Type B pancreatic cell (in vitro differentiated cells): ENCODE results near the gene HOMEZ. TPM values are rescaled to one million over a fixed set of nuclear protein-coding genes. Genes with fewer than 3 reads are reported as not detected.

Experiments used
- DNase-seq: peaks from one replicate; pipeline ENCODE4 v3.0.0; 2021; ENCODE audit warnings: mixed read lengths; ENCODE audit not compliant: unreplicated experiment; ENCODE audit errors: extremely low spot score
- H3K27ac Mint-ChIP-seq: 2 replicates; pipeline ENCODE4 v1.8.0; 2021; ENCODE audit warnings: mild to moderate bottlenecking, mixed read lengths
- H3K27me3 Mint-ChIP-seq: 2 replicates; pipeline ENCODE4 v1.8.0; 2021; ENCODE audit warnings: mixed read lengths
- H3K36me3 Mint-ChIP-seq: 2 replicates; pipeline ENCODE4 v1.8.0; 2021; ENCODE audit warnings: mixed read lengths
- H3K4me1 Mint-ChIP-seq: one replicate; pipeline ENCODE4 v1.8.0; 2021; ENCODE audit warnings: mixed read lengths; ENCODE audit not compliant: unreplicated experiment
- H3K4me3 Mint-ChIP-seq: 2 replicates; pipeline ENCODE4 v1.8.0; 2021; ENCODE audit warnings: mild to moderate bottlenecking, mixed read lengths
- H3K9me3 Mint-ChIP-seq: 2 replicates; pipeline ENCODE4 v1.8.0; 2021; ENCODE audit warnings: mixed read lengths
- CTCF ChIP-seq: fragments of 200-600 bp; sonication (generic); conservative IDR thresholded peaks from 2 replicates; pipeline ENCODE4 v1.5.0; 2021; ENCODE audit warnings: antibody characterized with exemption, mild to moderate bottlenecking
- total RNA-seq: library from RNA; stranded (reverse); gene quantifications from 2 replicates; pipeline ENCODE4 v1.2.1, GENCODE V29; 2021; ENCODE audit warnings: low replicate concordance

The HOMEZ gene
- total RNA-seq, 1 donor from 2014 or later: 19.5 TPM

GRCh38 chr14:23320584-23321571 lies 34.9 kb upstream of the HOMEZ start, which contains the start of gene PABPN1:
PABPN1 (plus strand) TSS chr14:23321457; CDS start chr14:23321470, 13 bp downstream.
- Mint-ChIP-seq H3K4me1 (peaks cover 11% of the 10 kb centered on the region), H3K9me3 (no peaks in the 10 kb centered on the region), H3K36me3 (peaks cover 34% of the 10 kb centered on the region), H3K4me3 (peak within 1 kb of the TSS; percentile 98), H3K27me3 (no peaks in the 10 kb centered on the region), H3K27ac (peak within 1 kb of the TSS; percentile 98)
- no peak for TF ChIP-seq CTCF
- DNase-seq: peak; percentile 98

GRCh38 chr14:23319746-23320583 lies 34.0 kb upstream of the HOMEZ start:
- Mint-ChIP-seq H3K9me3 (no peaks in the 10 kb centered on the region), H3K36me3 (peaks cover 34% of the 10 kb centered on the region), H3K4me1 (peaks cover 11% of the 10 kb centered on the region), H3K27me3 (no peaks in the 10 kb centered on the region), H3K27ac (peak overlapping the region; percentile 98), H3K4me3 (peak overlapping the region; percentile 94)
- no peak for DNase-seq
- no peak for TF ChIP-seq CTCF

- Mint-ChIP-seq H3K27ac (no peak overlapping the region), H3K4me1 (no peaks in the 10 kb centered on the region), H3K4me3 (no peak overlapping the region), H3K9me3 (no peaks in the 10 kb centered on the region), H3K36me3 (peaks cover 17% of the 10 kb centered on the region), H3K27me3 (no peaks in the 10 kb centered on the region)
- no peak for TF ChIP-seq CTCF
- DNase-seq: no peak
Observed at GRCh38 chr14:23316300-23316699, 30.4 kb upstream of the HOMEZ start.

GRCh38 chr14:23310546-23310945 lies 24.6 kb upstream of the HOMEZ start:
- H3K27ac Mint-ChIP-seq: no peak overlapping the region

More at GRCh38 chr14:23310546-23310945, 24.6 kb upstream of the HOMEZ start:
- H3K9me3 Mint-ChIP-seq: no peaks in the 10 kb centered on the region
- no peak overlapping the region for H3K4me3 Mint-ChIP-seq
- DNase-seq: no peak
- H3K4me1 Mint-ChIP-seq: peaks cover 17% of the 10 kb centered on the region
- no peaks in the 10 kb centered on the region for H3K27me3 Mint-ChIP-seq
- H3K36me3 Mint-ChIP-seq: peaks cover 10% of the 10 kb centered on the region
- no peak for TF ChIP-seq CTCF
